AG08396 (cell line): ENCODE measurements around the gene JAKMIP2.
"Not testable (repeated sequence)": the region's sequence is repeated elsewhere in the genome, so short reads cannot be mapped to it uniquely, and the experiment has no call there.

Experiments used
- DNase-seq: peaks from one replicate; pipeline ENCODE4 v3.0.0; 2012; ENCODE audit warnings: low spot score, mixed read lengths

The JAKMIP2 gene

GRCh38 chr5:147601652-147602051, 180.9 kb downstream of the JAKMIP2 start:
- DNase-seq = no peak

GRCh38 chr5:147591120-147591519, 191.4 kb downstream of the JAKMIP2 start:
- DNase-seq = no peak

- DNase-seq = no peak
These were observed 192.4 kb downstream of the JAKMIP2 start for GRCh38 chr5:147590096-147590495.

GRCh38 chr5:147586832-147587231, 195.7 kb downstream of the JAKMIP2 start:
- DNase-seq = no peak

DNA sequence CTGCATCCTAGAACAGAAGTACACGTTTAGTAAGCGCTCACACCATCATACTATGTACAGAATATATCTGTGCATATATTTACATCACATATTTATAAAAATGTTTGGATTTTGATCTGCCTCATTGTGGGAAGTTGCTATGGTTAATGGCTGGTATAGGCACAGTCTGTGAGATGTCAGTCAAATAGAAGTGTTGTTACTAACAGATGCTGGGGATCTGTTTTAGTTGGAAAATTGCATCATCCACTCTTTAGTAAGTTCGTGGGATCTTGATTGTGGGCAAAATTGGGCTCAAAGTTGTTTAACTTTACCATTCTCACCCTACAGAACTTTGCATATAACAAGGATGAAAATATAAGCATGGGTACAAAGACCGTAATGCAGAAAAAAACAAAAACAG, 196.3 kb downstream of the JAKMIP2 start:
- no peak for DNase-seq

- not testable (repeated sequence) for DNase-seq
These were observed 200.3 kb downstream of the JAKMIP2 start for GRCh38 chr5:147582272-147582671.

- not testable (repeated sequence) for DNase-seq
These were observed 202.1 kb downstream of the JAKMIP2 start for GRCh38 chr5:147580418-147580817.

DNA sequence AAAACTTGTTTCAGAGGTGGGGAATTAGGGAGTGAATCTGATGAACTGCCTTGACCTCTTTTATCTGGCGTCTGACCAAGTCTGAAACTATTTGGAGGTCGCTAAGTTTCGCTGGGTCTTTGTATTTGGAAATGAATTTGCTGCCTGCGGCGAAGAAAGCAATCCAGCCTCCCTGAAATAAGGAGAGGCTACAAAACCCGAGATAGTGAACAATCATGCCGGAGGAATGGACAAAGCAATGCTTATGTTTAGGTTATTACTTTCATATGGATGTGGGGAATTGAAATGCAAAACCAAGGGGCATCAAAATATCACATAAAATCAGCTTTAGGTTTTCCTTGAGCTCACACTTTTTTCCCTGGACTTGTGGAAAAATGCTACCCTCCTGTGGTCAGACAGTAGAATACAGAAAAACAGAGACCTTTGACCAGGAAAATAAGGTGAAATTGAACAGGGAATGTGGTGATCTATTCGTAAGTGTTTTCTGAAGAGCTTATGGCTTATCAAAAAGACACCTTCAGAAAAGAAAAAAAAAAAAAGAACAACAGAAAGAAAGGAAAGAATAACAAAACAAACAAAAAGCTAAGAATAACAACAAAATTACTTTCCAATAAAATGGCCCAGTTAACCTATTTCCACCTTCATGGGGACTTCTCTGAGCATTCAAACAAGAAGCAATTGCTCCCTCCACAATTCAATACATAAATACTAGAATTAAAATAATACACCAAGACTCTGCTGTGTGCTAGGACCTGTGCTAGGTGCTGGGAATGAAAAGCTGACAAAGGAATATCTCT, 204.1 kb downstream of the JAKMIP2 start:
- DNase-seq = peak; percentile 35

DNA sequence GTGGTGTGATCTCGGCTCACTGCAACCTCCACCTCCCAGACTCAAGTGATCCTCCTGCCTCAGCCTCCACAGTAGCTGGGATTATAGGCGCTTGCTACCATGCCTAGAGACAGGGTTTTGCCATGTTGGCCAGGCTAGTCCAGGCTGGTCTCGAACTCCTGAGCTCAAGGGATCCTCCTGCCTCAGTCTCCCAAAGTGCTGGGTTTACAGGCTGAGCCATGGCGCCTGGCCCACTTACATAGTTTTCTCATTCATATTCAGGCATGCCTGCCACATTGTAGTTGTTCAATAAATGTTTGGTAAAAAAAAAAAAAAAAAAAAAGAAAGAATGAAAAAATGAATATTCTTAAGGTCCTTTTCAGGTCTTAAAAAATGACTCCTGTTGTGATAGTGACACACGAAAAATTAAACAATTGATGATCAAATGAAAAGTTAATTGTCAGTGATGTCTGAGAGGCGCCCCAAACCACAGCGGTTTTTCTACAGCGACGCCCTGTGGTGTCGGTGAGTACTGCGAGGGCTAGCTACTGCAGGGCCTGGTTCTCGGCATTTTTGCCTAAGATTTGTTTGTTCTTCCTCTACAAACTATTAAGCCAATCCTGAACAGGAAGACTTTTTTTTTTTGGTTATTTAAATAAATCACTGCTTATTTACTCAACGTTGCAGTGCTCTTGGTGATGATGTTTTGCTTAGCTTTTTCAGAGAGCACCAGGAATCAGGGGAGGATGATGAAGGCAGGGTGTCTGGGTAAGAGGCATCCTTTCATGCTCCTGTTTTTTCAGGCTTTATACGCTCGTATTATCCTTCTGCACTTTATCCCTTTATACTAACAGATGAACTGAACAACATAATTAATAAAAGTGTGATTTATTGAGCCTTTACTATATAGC, 205.6 kb downstream of the JAKMIP2 start:
- peak; percentile 53 for DNase-seq

GRCh38 chr5:147575598-147575997, 206.9 kb downstream of the JAKMIP2 start:
- no peak for DNase-seq

DNA sequence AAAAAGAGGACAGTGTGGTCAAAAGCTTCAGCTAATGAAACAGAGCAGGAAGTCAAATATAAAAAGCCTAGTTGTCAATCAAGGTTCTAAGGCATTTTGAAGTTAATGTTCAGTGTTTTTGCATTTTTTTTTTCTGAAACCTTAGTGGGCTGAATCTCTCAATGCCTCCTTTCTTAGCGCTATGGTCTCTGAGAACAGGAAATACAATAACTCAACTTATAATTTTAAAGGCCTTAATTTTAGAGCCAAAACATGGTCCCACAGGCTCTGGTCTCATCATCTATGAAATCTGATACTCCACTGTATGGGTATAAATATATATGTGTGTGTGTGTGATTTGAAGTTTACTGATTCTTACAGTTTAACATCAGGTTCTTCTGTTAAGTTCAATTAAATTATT, 209.3 kb downstream of the JAKMIP2 start:
- DNase-seq = no peak

DNA sequence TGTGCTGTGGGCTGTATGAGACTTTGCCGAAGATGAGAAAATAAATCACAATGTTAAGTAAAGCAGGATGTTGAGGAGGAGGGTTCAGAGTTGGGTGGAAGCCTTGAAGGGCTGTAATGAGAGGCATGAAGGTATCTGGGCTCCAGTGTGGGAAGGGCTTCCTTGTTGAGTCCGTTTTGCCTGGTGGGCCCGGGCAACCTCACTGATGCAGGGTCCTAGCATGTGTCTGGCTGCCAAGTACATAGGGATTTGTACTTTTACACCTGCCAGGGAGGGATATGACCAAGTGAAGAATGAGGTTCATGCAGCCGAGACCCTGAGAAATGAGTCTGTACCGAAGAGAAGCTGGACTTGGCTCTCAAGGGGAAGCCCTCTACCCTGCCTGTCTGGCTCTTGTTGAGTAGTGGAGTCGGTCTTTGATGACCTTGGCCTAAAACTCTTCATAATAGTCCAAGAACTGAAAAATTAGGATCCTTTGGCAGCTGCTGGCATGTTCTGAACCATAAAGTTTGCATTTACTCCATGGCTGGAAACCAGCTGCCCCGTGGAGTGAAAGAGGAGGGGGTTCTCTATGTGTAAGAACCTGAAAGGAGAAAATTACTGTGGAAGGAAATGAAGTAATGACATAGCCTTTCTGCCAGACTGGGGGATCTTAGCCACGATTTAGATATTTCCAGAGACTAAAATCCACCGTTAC, 213.7 kb downstream of the JAKMIP2 start:
- no peak for DNase-seq

DNA sequence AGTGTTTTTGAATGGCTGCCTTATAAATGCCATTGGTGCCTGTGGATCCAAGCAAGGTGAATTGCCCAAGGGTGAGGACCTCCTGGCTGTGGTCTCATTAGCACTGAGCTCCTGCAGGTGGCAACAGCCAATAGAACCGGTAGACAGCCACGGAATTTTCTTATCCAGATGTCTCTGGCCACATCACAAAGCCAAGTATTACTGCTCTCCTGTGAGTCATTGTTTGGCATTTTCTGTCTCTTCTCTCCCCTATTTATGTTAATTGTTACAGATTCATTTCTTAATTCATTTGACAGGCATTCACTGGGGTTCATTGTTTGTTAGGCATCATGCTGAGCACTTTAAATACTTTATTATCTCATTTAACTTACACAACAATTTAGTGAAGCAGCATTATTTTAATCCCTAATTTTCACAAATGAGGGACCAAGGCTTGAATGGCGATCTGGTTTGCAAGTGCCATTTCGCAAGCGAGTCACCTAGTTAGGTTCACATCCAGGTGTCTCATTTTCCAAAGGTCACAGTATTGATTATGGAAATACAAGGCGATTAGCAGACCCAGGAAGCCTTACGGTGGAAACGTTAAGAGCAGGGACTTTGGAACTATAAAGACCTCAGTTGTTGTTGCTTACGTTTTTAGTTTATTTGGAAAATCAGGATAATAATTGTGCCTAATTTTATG, 214.5 kb downstream of the JAKMIP2 start:
- DNase-seq = peak; percentile 11

DNA sequence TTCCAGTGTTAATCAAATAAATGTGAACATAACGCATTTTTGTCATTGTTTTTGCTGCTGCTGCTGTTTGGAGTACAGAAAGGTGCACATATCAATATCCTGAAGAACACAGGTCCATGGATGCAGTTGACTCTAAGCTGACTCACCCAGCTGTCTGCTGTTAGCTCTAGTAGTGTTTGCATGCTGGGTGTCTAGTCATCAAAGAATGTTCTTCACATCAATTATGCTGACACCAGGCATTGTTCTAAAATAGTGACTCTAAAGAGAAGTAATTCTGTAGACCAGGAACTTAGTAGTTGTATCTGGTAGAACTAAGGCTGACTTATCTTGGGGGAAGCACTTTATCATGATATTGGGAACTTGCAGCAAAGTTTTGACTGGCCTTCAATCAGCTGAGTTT, 217.0 kb downstream of the JAKMIP2 start:
- DNase-seq = peak; percentile 12

GRCh38 chr5:147564124-147564486, 218.4 kb downstream of the JAKMIP2 start:
- no peak for DNase-seq

DNA sequence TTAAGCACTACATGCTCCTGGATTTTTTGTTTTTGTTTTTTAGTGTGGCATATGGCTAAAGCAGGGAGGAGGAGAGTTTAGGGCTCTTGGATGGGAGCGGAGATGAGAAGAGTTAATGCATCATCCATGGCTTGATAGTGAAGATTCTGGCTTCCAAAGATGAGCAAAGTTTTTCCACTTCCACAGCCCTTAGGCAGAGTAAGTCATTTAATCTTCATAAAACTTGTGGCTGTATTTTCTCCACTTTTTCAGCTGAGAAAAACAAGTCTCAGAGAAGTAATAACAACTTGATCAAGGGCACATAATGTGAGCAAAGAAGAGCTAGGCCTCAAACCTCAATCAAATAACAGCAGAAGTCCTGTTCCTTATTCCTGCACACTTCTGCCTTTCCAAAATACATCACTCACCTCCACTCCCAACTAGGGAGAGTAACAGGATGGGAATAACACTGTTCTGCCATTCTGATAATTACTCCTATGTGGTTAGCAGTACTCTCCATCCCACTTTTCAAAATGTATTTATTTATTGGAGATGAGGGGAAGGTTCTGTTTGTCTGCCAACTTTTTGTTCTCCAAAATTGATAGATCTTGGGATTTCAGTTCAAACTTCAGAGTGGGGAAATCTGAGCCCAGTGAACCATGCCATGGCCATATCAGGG, 218.9 kb downstream of the JAKMIP2 start:
- DNase-seq = no peak

GRCh38 chr5:147561435-147561834, 221.1 kb downstream of the JAKMIP2 start:
- DNase-seq = no peak

DNA sequence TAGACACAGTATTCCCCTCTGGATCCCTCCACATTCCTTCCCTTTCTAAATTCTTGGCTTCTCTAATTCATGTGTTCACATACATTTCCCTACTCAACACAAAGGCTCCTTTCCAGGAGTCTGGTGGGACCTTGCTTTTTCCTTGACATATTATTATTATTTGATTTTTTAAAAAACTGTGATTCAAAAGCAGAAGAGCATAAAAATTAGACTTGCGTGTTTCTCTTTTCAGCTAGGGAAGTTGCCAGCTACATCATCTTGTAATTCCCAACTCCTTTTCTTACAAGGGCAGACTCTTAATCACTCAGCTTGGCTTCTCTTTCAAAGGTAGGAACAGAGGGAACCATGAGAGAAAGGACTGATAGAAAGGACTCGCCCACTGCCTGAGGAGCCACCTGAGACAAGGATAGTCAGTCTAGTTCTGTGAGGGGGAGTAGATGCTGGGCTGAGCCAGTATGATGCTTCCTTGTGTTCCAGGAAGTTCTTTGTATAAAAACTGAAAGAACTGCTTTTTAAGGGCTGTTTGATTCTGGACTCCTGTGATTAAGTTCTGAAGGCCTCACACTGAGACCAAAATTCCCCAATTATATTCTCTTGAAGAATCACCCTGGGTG, 221.7 kb downstream of the JAKMIP2 start:
- DNase-seq = no peak

- no peak for DNase-seq
These were observed 222.8 kb downstream of the JAKMIP2 start for GRCh38 chr5:147559749-147560148.

GRCh38 chr5:147558826-147559225, 223.7 kb downstream of the JAKMIP2 start:
- DNase-seq = peak; percentile 51
